Calu3 (cell line): ENCODE measurements around the gene GSC2. TPM values are rescaled to one million over a fixed set of nuclear protein-coding genes. Genes with fewer than 3 reads are reported as not detected.

Experiments used
- BruUV-seq: library from RNA; stranded (reverse); fragments of 400-500 nt; replicated peaks from 2 replicates; lab custom pipeline; 2021; lab: Mats Ljungman, UMichigan
- CTCF ChIA-PET: fragments of 300-600 bp; sonication (Branson Sonifier 250); formaldehyde crosslinking; loops from one replicate; lab custom pipeline; 2022; ENCODE audit warnings: antibody characterized with exemption; lab: Charles Lee
- DNase-seq: peaks from one replicate; pipeline ENCODE4 v3.0.0; 2022
- H3K27ac Mint-ChIP-seq: one replicate; pipeline ENCODE4 v1.8.0; 2022; ENCODE audit warnings: mixed read lengths; ENCODE audit not compliant: unreplicated experiment
- H3K27me3 Mint-ChIP-seq: one replicate; pipeline ENCODE4 v1.8.0; 2022; ENCODE audit warnings: mixed read lengths; ENCODE audit not compliant: unreplicated experiment
- H3K36me3 Mint-ChIP-seq: one replicate; pipeline ENCODE4 v1.8.0; 2022; ENCODE audit warnings: mild to moderate bottlenecking, moderate library complexity, mixed read lengths; ENCODE audit not compliant: insufficient read depth, unreplicated experiment
- H3K4me1 Mint-ChIP-seq: one replicate; pipeline ENCODE4 v1.8.0; 2022; ENCODE audit warnings: mild to moderate bottlenecking, low read depth, mixed read lengths; ENCODE audit not compliant: unreplicated experiment
- H3K4me3 Mint-ChIP-seq: one replicate; pipeline ENCODE4 v1.8.0; 2022; ENCODE audit warnings: mild to moderate bottlenecking, low read depth, moderate library complexity, mixed read lengths; ENCODE audit not compliant: unreplicated experiment
- H3K9me3 Mint-ChIP-seq: one replicate; pipeline ENCODE4 v1.8.0; 2022; ENCODE audit warnings: low read depth, mixed read lengths; ENCODE audit not compliant: unreplicated experiment
- CTCF ChIP-seq: fragments of 200-600 bp; IDR thresholded peaks from one replicate; pipeline ENCODE4 v1.8.0; 2022; ENCODE audit warnings: antibody characterized with exemption; ENCODE audit not compliant: unreplicated experiment
- intact Hi-C: fragments of 100-400 bp; cut with micrococcal nuclease; formaldehyde crosslinking; loops from one replicate; pipeline ENCODE4 v1.10.0; 2022; ENCODE audit not compliant: unreplicated experiment
- total RNA-seq: library from RNA; stranded (reverse); gene quantifications from 2 replicates; pipeline ENCODE4 v1.2.3, GENCODE V29; 2022

The GSC2 gene
- total RNA-seq, 1 experiment from 2014 or later: not detected

- CTCF ChIA-PET: interaction anchor here (0.5 to 1.4 kb wide), 2 partner anchors 17 to 25 kb away, joined by 3 to 4 read pairs; partner anchors contain the start of gene ESS2
- BruUV-seq: no TSS peak
- Mint-ChIP-seq H3K4me1 (peaks cover 27% of the 10 kb centered on the region), H3K36me3 (peaks cover 30% of the 10 kb centered on the region), H3K9me3 (no peaks in the 10 kb centered on the region), H3K27ac (peak overlapping the region; percentile 12), H3K27me3 (peaks cover 50% of the 10 kb centered on the region), H3K4me3 (peak overlapping the region; percentile 76)
- intact Hi-C loops: no loop called here
- no peak for DNase-seq
- no peak for TF ChIP-seq CTCF
These were observed 19.2 kb upstream of the GSC2 start for GRCh38 chr22:19169002-19169946.

GRCh38 chr22:19168088-19168890 is 18.2 kb upstream of the GSC2 start:
- H3K36me3 Mint-ChIP-seq: peaks cover 27% of the 10 kb centered on the region
- peak overlapping the region; percentile 12 for H3K27ac Mint-ChIP-seq
- CTCF ChIA-PET: no interaction called here
- intact Hi-C loops: no loop called here
- peaks cover 22% of the 10 kb centered on the region for H3K4me1 Mint-ChIP-seq
- no peak for TF ChIP-seq CTCF
- DNase-seq: no peak
- peaks cover 50% of the 10 kb centered on the region for H3K27me3 Mint-ChIP-seq
- peak overlapping the region; percentile 76 for H3K4me3 Mint-ChIP-seq
- no peaks in the 10 kb centered on the region for H3K9me3 Mint-ChIP-seq
- BruUV-seq: no TSS peak

GRCh38 chr22:19167106-19167869 is 17.2 kb upstream of the GSC2 start:
- DNase-seq: no peak
- peaks cover 17% of the 10 kb centered on the region for H3K36me3 Mint-ChIP-seq
- no TSS peak for BruUV-seq
- TF ChIP-seq CTCF: no peak
- CTCF ChIA-PET: no interaction called here
- no peak overlapping the region for H3K27ac Mint-ChIP-seq
- no peak overlapping the region for H3K4me3 Mint-ChIP-seq
- H3K27me3 Mint-ChIP-seq: peaks cover 50% of the 10 kb centered on the region
- peaks cover 12% of the 10 kb centered on the region for H3K4me1 Mint-ChIP-seq
- intact Hi-C loops: no loop called here
- H3K9me3 Mint-ChIP-seq: no peaks in the 10 kb centered on the region

- H3K27ac Mint-ChIP-seq: no peak overlapping the region
- peaks cover 50% of the 10 kb centered on the region for H3K27me3 Mint-ChIP-seq
- no peak for DNase-seq
- no peak for TF ChIP-seq CTCF
- CTCF ChIA-PET: no interaction called here
- BruUV-seq: no TSS peak
- H3K4me1 Mint-ChIP-seq: peaks cover 10% of the 10 kb centered on the region
- peaks cover 8% of the 10 kb centered on the region for H3K36me3 Mint-ChIP-seq
- intact Hi-C loops: no loop called here
- H3K9me3 Mint-ChIP-seq: no peaks in the 10 kb centered on the region
- no peak overlapping the region for H3K4me3 Mint-ChIP-seq
These were observed 16.3 kb upstream of the GSC2 start for GRCh38 chr22:19166421-19166820.
